Heart left ventricle (tissue), 16 donors: ENCODE data around the gene PACRG. TPM values are rescaled to one million over a fixed set of nuclear protein-coding genes. Genes with fewer than 3 reads are reported as not detected.

Experiments
- ATAC-seq, 4 donors: fragments of 200-7000 bp; cut with Tn5 transposase; one replicate each; pipeline ENCODE4 v1.9.1; 2020 to 2022; ENCODE audit warnings: moderate library complexity in 4 of 4, mild to moderate bottlenecking in 3 of 4, moderate number of reproducible peaks in 1 of 4
- DNase-seq, 5 donors: peaks; one replicate each; pipeline ENCODE4 v3.0.0-alpha.2; 2020
- H3K27ac ChIP-seq, 12 donors: fragments of 200-600 bp; sonication (generic) in 4 of 12; one replicate each; pipeline versions ENCODE4 v1.5.0 to v1.8.0; 2016 to 2022; ENCODE audit warnings: mild to moderate bottlenecking in 2 of 12
- H3K27me3 ChIP-seq, 9 donors: fragments of 200-600 bp; sonication (generic) in 2 of 9; one replicate each; pipeline versions ENCODE4 v1.5.1 to v1.8.0; 2016 to 2022; ENCODE audit warnings: mild to moderate bottlenecking in 3 of 9
- H3K36me3 ChIP-seq, 9 donors: fragments of 200-600 bp; sonication (generic) in 2 of 9; one replicate each; pipeline versions ENCODE4 v1.5.0 to v1.8.0; 2018 to 2022; ENCODE audit warnings: mild to moderate bottlenecking in 2 of 9
- H3K4me1 ChIP-seq, 12 donors: fragments of 200-600 bp; sonication (generic) in 4 of 12; one replicate each; pipeline versions ENCODE4 v1.5.0 to v1.8.0; 2016 to 2022; ENCODE audit warnings: mild to moderate bottlenecking in 3 of 12
- H3K4me3 ChIP-seq, 12 donors: fragments of 200-600 bp; sonication (generic) in 4 of 12; one replicate each; pipeline versions ENCODE4 v1.5.0 to v1.8.0; 2017 to 2022; ENCODE audit warnings: mild to moderate bottlenecking in 9 of 12, moderate library complexity in 4 of 12
- H3K9me3 ChIP-seq, 12 donors: fragments of 200-600 bp; sonication (generic) in 4 of 12; one replicate each; pipeline versions ENCODE4 v1.5.0 to v1.8.0; 2016 to 2022; ENCODE audit warnings: mild to moderate bottlenecking in 1 of 12
- CTCF ChIP-seq, 12 donors: fragments of 200-600 bp; sonication (generic) in 4 of 12; IDR thresholded peaks; one replicate each; pipeline versions ENCODE4 v1.5.0 to v1.8.0; 2018 to 2022; ENCODE audit warnings: antibody characterized with exemption in 12 of 12, mild to moderate bottlenecking in 5 of 12
- POLR2A ChIP-seq, 2 donors: fragments of 450-650 bp; IDR thresholded peaks; one replicate each; pipeline ENCODE4 v1.6.1; 2017; ENCODE audit warnings: antibody characterized with exemption in 2 of 2, mild to moderate bottlenecking in 2 of 2, moderate library complexity in 2 of 2
- WGBS, 4 donors: extraction: QIAGEN DNeasy Blood & Tissue Kit in 2 of 4; methylation state at CpG; one replicate each; pipeline versions ENCODE4 v1.1.5 to v1.1.7; 2013 to 2018; 5-methylcytosine and 5-hydroxymethylcytosine counted together
- intact Hi-C, 10 donors: fragments of 100-400 bp; cut with DNase I; formaldehyde crosslinking; loops; one replicate each; pipeline versions ENCODE4 v1.11.1 to v1.14.2; 2022
- polyA plus RNA-seq, 2 donors: library from polyadenylated mRNA; stranded (reverse); fragments of 200-250 nt; gene quantifications; one replicate each; pipeline ENCODE4 v1.2.3, GENCODE V29; 2013
- total RNA-seq, 9 donors: library from RNA; depleted of rRNA in 2 of 9; stranded (reverse); fragments of >200 nt in 2 of 9; fragmentation: NEBNext Ultra II Directional in 3 of 9; extraction: Animal tissue kit (Norgen Biotek cat#: 25700) in 3 of 9; gene quantifications; one replicate each; pipeline versions ENCODE4 v1.1.0 to v1.2.4, GENCODE V29; 2016 to 2023
- donor health status: ischemic (EF 13 %, LVEDD 7.1; RV severe dilation, severe dysfunction).
- donor health status: healthy with polysubstance abuse.
- donor health status: DM: no; HTN: yes; CAD: no.
- donor health status: DM: no; HTN: no; CAD: no.
- donor health status: ischemic (EF 25% LVEDD 6.9; RV normal size, moderate dysfunction).
- donor health status: ischemic (EF 25% LVEDD 5.7; RV mildly dilated, moderate dysfunction).
- donor health status: healthy.
- donor health status: DM: yes; HTN: yes; CAD: no.
- donor health status: ischemic (EF 35%, LVEDD 5.7; RV mildly dilated, moderate dysfunction).
- donor health status: nonischemic (EF 11% LVEDD 7.7; RV severe dilation, severe dysfunction).
- donor health status: DM: yes; HTN: yes; CAD: no.
- donor health status: PGD.
- donor health status: ischemic (EF 29% LVEDD 5.4; RV normal size, mild dysfunction).
- donor health status: nonischemic (EF 23%, LVEDD 6.1; RV moderate dilation, normal function).

PACRG gene
- total and polyA plus RNA-seq, 11 donors: 2.0 to 83.3 (median 11.8) TPM

- no peak for TF ChIP-seq POLR2A (IDR thresholded peaks at IDR 0.05)
- TF ChIP-seq CTCF (IDR thresholded peaks at IDR 0.05): no peak
- intact Hi-C loops: no loop called here
- no peak overlapping the region for H3K4me3 ChIP-seq
- H3K27ac ChIP-seq: no peak overlapping the region
- 78 to 90% (median 81%) methylated on average over 2 of the region's 2 CpGs for WGBS, 4 donors
- ATAC-seq: no peak
- H3K27me3 ChIP-seq: no peaks in the 10 kb centered on the region
- H3K9me3 ChIP-seq: no peaks in the 10 kb centered on the region
- no peaks in the 10 kb centered on the region for H3K36me3 ChIP-seq
- H3K4me1 ChIP-seq: peaks cover 0 to 5% (median 0%) of the 10 kb centered on the region in 12 donors
- no peak for DNase-seq
Measured at GRCh38 chr6:163310973-163311383, 583.2 kb downstream of the PACRG start.

GRCh38 chr6:163311830-163312229, 584.1 kb downstream of the PACRG start:
- ATAC-seq (no peak), DNase-seq (no peak)
- Histone ChIP-seq H3K27ac (no peak overlapping the region), H3K36me3 (no peaks in the 10 kb centered on the region), H3K9me3 (no peaks in the 10 kb centered on the region), H3K4me1 (no peaks in the 10 kb centered on the region), H3K4me3 (no peak overlapping the region), H3K27me3 (no peaks in the 10 kb centered on the region)
- intact Hi-C loops: no loop called here
- 86 to 99% (median 92%) methylated on average over 3 of the region's 3 CpGs for WGBS, 4 donors
- no peak for TF ChIP-seq POLR2A (IDR thresholded peaks at IDR 0.05)
- no peak for TF ChIP-seq CTCF (IDR thresholded peaks at IDR 0.05)

- no peak for DNase-seq
Measured at GRCh38 chr6:163313566-163313965, 585.8 kb downstream of the PACRG start.

GRCh38 chr6:163313981-163314380, 586.2 kb downstream of the PACRG start:
- no peaks in the 10 kb centered on the region for H3K9me3 ChIP-seq
- no peaks in the 10 kb centered on the region for H3K27me3 ChIP-seq
- intact Hi-C loops: no loop called here
- no peak for ATAC-seq
- H3K27ac ChIP-seq: peak overlapping the region in 1 of 12 donors; percentile 22
- no peaks in the 10 kb centered on the region for H3K36me3 ChIP-seq
- no peak for TF ChIP-seq POLR2A (IDR thresholded peaks at IDR 0.05)
- no peak for TF ChIP-seq CTCF (IDR thresholded peaks at IDR 0.05)
- 96 to 100% (median 96%) methylated on average over 5 of the region's 5 CpGs for WGBS, 4 donors
- H3K4me1 ChIP-seq: peaks cover 0 to 19% (median 14%) of the 10 kb centered on the region in 12 donors
- no peak for DNase-seq
- H3K4me3 ChIP-seq: no peak overlapping the region

More at GRCh38 chr6:163313566-163313965, 585.8 kb downstream of the PACRG start:
- Histone ChIP-seq H3K9me3 (no peaks in the 10 kb centered on the region), H3K4me3 (no peak overlapping the region), H3K27ac (peak overlapping the region in 1 of 12 donors; percentile 22), H3K36me3 (no peaks in the 10 kb centered on the region), H3K4me1 (peaks cover 0 to 16% (median 11%) of the 10 kb centered on the region in 12 donors), H3K27me3 (no peaks in the 10 kb centered on the region)
- intact Hi-C loops: no loop called here
- no peak for ATAC-seq
- WGBS, 4 donors: 93 to 97% (median 95%) methylated on average over 4 of the region's 4 CpGs
- TF ChIP-seq CTCF (IDR thresholded peaks at IDR 0.05) (no peak), POLR2A (IDR thresholded peaks at IDR 0.05) (no peak)
